ENCODE data around the gene IFNL2. TPM values are rescaled to one million over a fixed set of nuclear protein-coding genes. Genes with fewer than 3 reads are reported as not detected.
A peak's percentile ranks its signal among the peaks of the same experiment; 100 is the strongest.
"Not testable (repeated sequence)": the region's sequence is repeated elsewhere in the genome, so short reads cannot be mapped to it uniquely, and the experiment has no call there.

Gene IFNL2
- total and polyA plus RNA-seq, 4 donors = not detected

- 86 to 91% methylated on average over 4 of the region's 4 CpGs for WGBS, 2 donors
- H3K9me3 ChIP-seq (ENCODE audit: control insufficient read depth, low read length) = no peaks in the 10 kb centered on the region
- no peaks in the 10 kb centered on the region for H3K36me3 ChIP-seq (ENCODE audit: control insufficient read depth in 1 of 2, insufficient read depth in 2 of 2, low read length in 1 of 2)
- ATAC-seq (ENCODE audit: low FRiP score) (no peak), DNase-seq (no peak)
- no peak overlapping the region for H3K27ac ChIP-seq (ENCODE audit: low read depth in 1 of 2, low read length in 2 of 2)
- H3K27me3 ChIP-seq (ENCODE audit: control insufficient read depth in 1 of 2, insufficient read depth in 2 of 2, low read length in 1 of 2) = no peaks in the 10 kb centered on the region
- no peaks in the 10 kb centered on the region for H3K4me1 ChIP-seq (ENCODE audit: control insufficient read depth in 1 of 2, insufficient read depth in 2 of 2, low read length in 2 of 2)
- intact Hi-C loops (cut with DNase I) = no loop called here
- no peak overlapping the region for H3K4me3 ChIP-seq (ENCODE audit: low read length in 2 of 2)
These were observed 5.7 kb upstream of the IFNL2 start for GRCh38 chr19:39262496-39262895.

GRCh38 chr19:39263912-39264305 lies 4.3 kb upstream of the IFNL2 start:
- no peak for ATAC-seq (ENCODE audit: low FRiP score)
- no peaks in the 10 kb centered on the region for H3K9me3 ChIP-seq (ENCODE audit: control insufficient read depth, low read length)
- DNase-seq = no peak
- H3K4me1 ChIP-seq (ENCODE audit: control insufficient read depth in 1 of 2, insufficient read depth in 2 of 2, low read length in 2 of 2) = no peaks in the 10 kb centered on the region
- H3K4me3 ChIP-seq (ENCODE audit: low read length in 2 of 2) = no peak overlapping the region
- H3K27me3 ChIP-seq (ENCODE audit: control insufficient read depth in 1 of 2, insufficient read depth in 2 of 2, low read length in 1 of 2) = no peaks in the 10 kb centered on the region
- intact Hi-C loops (cut with DNase I) = no loop called here
- H3K27ac ChIP-seq (ENCODE audit: low read depth in 1 of 2, low read length in 2 of 2) = no peak overlapping the region
- H3K36me3 ChIP-seq (ENCODE audit: control insufficient read depth in 1 of 2, insufficient read depth in 2 of 2, low read length in 1 of 2) = no peaks in the 10 kb centered on the region
- WGBS, 2 donors = 6% methylated on average over 17 of the region's 17 CpGs

- Histone ChIP-seq H3K27ac (ENCODE audit: low read depth in 1 of 2, low read length in 2 of 2) (no peak overlapping the region), H3K4me3 (ENCODE audit: low read length in 2 of 2) (no peak overlapping the region), H3K4me1 (ENCODE audit: control insufficient read depth in 1 of 2, insufficient read depth in 2 of 2, low read length in 2 of 2) (no peaks in the 10 kb centered on the region), H3K9me3 (ENCODE audit: control insufficient read depth, low read length) (no peaks in the 10 kb centered on the region), H3K27me3 (ENCODE audit: control insufficient read depth in 1 of 2, insufficient read depth in 2 of 2, low read length in 1 of 2) (no peaks in the 10 kb centered on the region), H3K36me3 (ENCODE audit: control insufficient read depth in 1 of 2, insufficient read depth in 2 of 2, low read length in 1 of 2) (no peaks in the 10 kb centered on the region)
- intact Hi-C loops (cut with DNase I) = no loop called here
- WGBS, 2 donors = 2 to 3% methylated on average over 82 to 102 of the region's 102 CpGs
- ATAC-seq (ENCODE audit: low FRiP score) (no peak), DNase-seq (peak in 1 of 2 donors; percentile 73)
These were observed 3.6 kb upstream of the IFNL2 start for GRCh38 chr19:39264306-39265290.

GRCh38 chr19:39265321-39265916 lies 2.8 kb upstream of the IFNL2 start:
- H3K4me1 ChIP-seq (ENCODE audit: control insufficient read depth in 1 of 2, insufficient read depth in 2 of 2, low read length in 2 of 2) = no peaks in the 10 kb centered on the region
- no peaks in the 10 kb centered on the region for H3K27me3 ChIP-seq (ENCODE audit: control insufficient read depth in 1 of 2, insufficient read depth in 2 of 2, low read length in 1 of 2)
- no peak overlapping the region for H3K4me3 ChIP-seq (ENCODE audit: low read length in 2 of 2)
- WGBS, 2 donors = 22 to 23% methylated on average over 38 to 39 of the region's 39 CpGs
- H3K27ac ChIP-seq (ENCODE audit: low read depth in 1 of 2, low read length in 2 of 2) = no peak overlapping the region
- ATAC-seq (ENCODE audit: low FRiP score) (no peak), DNase-seq (peak in 1 of 2 donors; percentile 69)
- no peaks in the 10 kb centered on the region for H3K9me3 ChIP-seq (ENCODE audit: control insufficient read depth, low read length)
- intact Hi-C loops (cut with DNase I) = no loop called here
- no peaks in the 10 kb centered on the region for H3K36me3 ChIP-seq (ENCODE audit: control insufficient read depth in 1 of 2, insufficient read depth in 2 of 2, low read length in 1 of 2)

- H3K9me3 ChIP-seq (ENCODE audit: control insufficient read depth, low read length); H3K27me3 ChIP-seq (ENCODE audit: control insufficient read depth in 1 of 2, insufficient read depth in 2 of 2, low read length in 1 of 2); H3K4me1 ChIP-seq (ENCODE audit: control insufficient read depth in 1 of 2, insufficient read depth in 2 of 2, low read length in 2 of 2); intact Hi-C loops (cut with DNase I); H3K27ac ChIP-seq (ENCODE audit: low read depth in 1 of 2, low read length in 2 of 2); H3K4me3 ChIP-seq (ENCODE audit: low read length in 2 of 2); ATAC-seq (ENCODE audit: low FRiP score); DNase-seq; H3K36me3 ChIP-seq (ENCODE audit: control insufficient read depth in 1 of 2, insufficient read depth in 2 of 2, low read length in 1 of 2): not testable (repeated sequence)
- WGBS, 2 donors = 64 to 69% methylated on average over 9 to 10 of the region's 10 CpGs
These were observed 481 bp downstream of the IFNL2 start for GRCh38 chr19:39268531-39269223.

- ATAC-seq (ENCODE audit: low FRiP score); DNase-seq; H3K36me3 ChIP-seq (ENCODE audit: control insufficient read depth in 1 of 2, insufficient read depth in 2 of 2, low read length in 1 of 2); H3K4me3 ChIP-seq (ENCODE audit: low read length in 2 of 2); H3K4me1 ChIP-seq (ENCODE audit: control insufficient read depth in 1 of 2, insufficient read depth in 2 of 2, low read length in 2 of 2); H3K27ac ChIP-seq (ENCODE audit: low read depth in 1 of 2, low read length in 2 of 2); H3K9me3 ChIP-seq (ENCODE audit: control insufficient read depth, low read length); H3K27me3 ChIP-seq (ENCODE audit: control insufficient read depth in 1 of 2, insufficient read depth in 2 of 2, low read length in 1 of 2); intact Hi-C loops (cut with DNase I): not testable (repeated sequence)
- 66 to 72% methylated on average over 9 to 10 of the region's 10 CpGs for WGBS, 2 donors
These were observed 1.2 kb downstream of the IFNL2 start for GRCh38 chr19:39269369-39269768.

GRCh38 chr19:39270036-39270871 lies 2.1 kb downstream of the IFNL2 start:
- intact Hi-C loops (cut with DNase I) = no loop called here
- Histone ChIP-seq H3K4me1 (ENCODE audit: control insufficient read depth in 1 of 2, insufficient read depth in 2 of 2, low read length in 2 of 2) (no peaks in the 10 kb centered on the region), H3K27me3 (ENCODE audit: control insufficient read depth in 1 of 2, insufficient read depth in 2 of 2, low read length in 1 of 2) (no peaks in the 10 kb centered on the region), H3K9me3 (ENCODE audit: control insufficient read depth, low read length) (no peaks in the 10 kb centered on the region), H3K36me3 (ENCODE audit: control insufficient read depth in 1 of 2, insufficient read depth in 2 of 2, low read length in 1 of 2) (no peaks in the 10 kb centered on the region), H3K4me3 (ENCODE audit: low read length in 2 of 2) (no peak overlapping the region), H3K27ac (ENCODE audit: low read depth in 1 of 2, low read length in 2 of 2) (no peak overlapping the region)
- WGBS, 2 donors = 65 to 70% methylated on average over 9 of the region's 9 CpGs
- ATAC-seq (ENCODE audit: low FRiP score) = no peak
- DNase-seq = no peak

GRCh38 chr19:39273859-39274258 lies 5.7 kb downstream of the IFNL2 start:
- H3K9me3 ChIP-seq (ENCODE audit: control insufficient read depth, low read length); H3K27ac ChIP-seq (ENCODE audit: low read depth in 1 of 2, low read length in 2 of 2); H3K4me1 ChIP-seq (ENCODE audit: control insufficient read depth in 1 of 2, insufficient read depth in 2 of 2, low read length in 2 of 2); H3K36me3 ChIP-seq (ENCODE audit: control insufficient read depth in 1 of 2, insufficient read depth in 2 of 2, low read length in 1 of 2); H3K4me3 ChIP-seq (ENCODE audit: low read length in 2 of 2); ATAC-seq (ENCODE audit: low FRiP score); intact Hi-C loops (cut with DNase I); H3K27me3 ChIP-seq (ENCODE audit: control insufficient read depth in 1 of 2, insufficient read depth in 2 of 2, low read length in 1 of 2): not testable (repeated sequence)
- peak in 1 of 2 donors; percentile 21 for DNase-seq
- WGBS, 2 donors = 77 to 79% methylated on average over 5 of the region's 5 CpGs
